Stimulated activated CD8-positive, alpha-beta memory T cell treated with anti-CD3 and anti-CD28 coated beads, Interleukin-7, amount 100 ng/mL, for 4 hours (primary cell): ENCODE data around the gene SORCS2.

Experiments used
- DNase-seq, 2 donors: peaks; one replicate each; pipeline ENCODE4 v3.0.0-alpha.2; 2020; ENCODE audit warnings: low read depth in 2 of 2

The SORCS2 gene

DNA sequence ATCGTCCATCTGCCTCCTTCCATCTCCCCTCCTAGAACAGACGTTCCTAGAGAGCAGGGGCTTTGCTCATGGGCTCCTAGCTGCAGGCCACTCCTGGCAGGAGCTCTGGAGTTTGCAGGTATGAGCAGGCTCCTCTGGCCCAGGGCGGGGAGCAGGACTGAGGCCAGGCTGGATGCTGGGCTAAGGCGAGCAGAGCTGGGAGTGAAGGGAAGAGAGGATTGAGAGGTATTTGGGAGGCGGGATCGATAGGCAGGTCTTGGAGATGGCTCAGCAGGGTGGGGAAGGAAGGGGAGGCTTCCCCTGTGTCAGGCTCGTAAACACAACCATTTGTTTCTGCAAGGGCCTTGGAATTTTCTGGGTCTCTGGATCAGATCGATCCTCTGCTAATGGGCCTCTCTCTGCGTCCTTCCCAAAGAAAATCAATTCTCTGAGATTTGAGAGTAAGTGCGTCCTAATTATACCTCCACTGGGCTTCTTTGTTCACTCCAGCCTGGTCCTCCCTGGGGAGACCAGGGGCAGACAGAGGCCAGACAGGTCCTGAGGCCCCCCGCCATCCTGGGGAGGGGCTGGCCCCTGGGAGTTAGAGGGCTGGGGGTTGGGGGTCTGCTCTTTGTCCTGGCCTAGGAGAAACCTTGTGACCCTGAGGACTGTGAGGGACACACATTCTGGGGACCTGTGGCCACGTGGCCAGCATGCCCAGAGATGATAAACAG is 337.2 kb downstream of the SORCS2 start:
- no peak for DNase-seq

DNA sequence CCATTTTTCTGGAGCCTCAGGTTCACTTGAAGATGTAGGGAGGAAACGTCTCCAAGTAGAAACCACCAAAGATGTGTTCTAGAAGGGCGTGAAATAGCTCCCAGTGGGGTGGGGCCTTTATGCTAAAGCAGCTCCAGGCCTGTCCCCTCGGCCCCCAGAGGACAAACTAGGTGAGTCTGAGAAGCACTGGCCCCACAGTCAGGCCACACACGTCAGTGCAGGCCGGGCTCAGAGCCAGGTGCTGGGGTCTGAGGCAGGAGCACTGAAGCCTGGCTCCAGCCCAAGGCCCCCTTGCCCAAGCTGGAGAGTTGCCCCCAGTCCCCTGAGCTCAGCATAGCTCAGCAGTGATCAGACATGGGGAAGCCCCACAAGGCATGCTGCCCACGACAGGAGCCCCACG is 337.7 kb downstream of the SORCS2 start:
- DNase-seq = no peak

DNA sequence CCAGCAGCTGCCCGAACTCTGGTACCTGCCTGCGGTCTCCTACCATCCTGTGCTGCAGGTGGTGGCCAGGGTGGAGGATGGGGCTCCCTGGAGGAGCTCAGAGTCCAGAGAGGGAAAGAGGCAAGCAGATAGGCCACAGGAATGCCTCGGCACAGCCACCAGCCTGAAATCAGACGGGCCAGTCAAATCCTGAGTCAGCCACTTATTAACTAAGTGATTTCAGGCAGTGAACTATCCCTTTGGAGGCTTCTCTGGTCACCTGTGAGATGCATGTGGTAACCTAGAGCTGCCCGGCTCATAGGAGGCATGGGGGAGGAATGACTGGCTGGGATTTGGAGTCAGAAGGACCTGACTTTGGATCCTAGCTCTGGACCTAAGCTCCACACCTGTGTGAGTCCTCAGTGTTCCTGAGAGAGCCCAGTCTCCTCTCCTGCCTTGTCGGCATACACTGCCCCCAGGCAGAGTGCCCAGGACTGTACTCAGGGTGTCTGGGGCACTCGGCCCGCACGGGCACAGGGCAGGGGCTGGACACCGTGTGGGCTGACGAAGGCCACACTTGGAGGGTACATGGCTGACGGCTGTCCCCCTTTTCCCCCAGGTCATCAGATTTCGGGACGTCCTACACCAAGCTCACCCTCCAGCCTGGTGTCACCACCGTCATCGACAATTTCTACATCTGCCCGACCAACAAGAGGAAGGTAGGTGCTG is 338.7 kb downstream of the SORCS2 start:
- DNase-seq = no peak

DNA sequence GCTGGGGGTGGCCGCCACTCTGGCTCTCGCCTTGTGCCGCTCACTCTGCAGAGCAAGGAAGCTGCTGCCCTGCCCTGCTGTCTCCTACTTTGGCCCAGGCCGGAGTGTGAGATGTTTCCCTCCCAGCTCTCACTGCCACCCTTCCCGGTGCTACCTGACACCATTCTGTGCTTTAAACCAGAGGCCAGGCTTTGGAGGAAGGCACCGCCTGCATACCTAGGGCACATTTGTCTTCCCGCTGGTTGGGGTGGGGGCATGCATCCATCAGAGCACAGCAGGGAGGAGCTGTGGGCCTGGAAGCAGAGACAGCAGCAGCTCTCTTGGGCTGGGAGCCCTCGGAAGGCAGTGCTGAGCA is 339.3 kb downstream of the SORCS2 start:
- no peak for DNase-seq

DNA sequence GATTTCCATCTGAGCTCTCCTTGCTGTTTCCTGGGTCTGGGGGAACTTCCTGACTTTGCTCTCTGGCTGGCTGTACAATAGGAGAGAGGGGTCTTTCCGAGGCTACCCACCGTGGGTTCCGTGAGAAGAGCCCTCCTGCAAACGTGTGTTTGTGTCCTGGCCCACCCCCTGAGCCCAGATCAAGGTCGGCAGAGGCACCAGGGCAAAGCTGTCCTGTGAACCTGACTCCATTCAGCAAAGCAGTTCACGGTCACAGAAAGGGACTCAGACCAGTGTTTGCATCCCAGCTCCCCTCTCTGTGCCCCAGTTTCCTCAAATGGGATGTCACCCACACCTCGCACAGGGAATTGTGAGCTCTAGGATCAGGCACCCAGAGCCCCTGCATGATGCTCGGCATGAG is 339.7 kb downstream of the SORCS2 start:
- no peak for DNase-seq

DNA sequence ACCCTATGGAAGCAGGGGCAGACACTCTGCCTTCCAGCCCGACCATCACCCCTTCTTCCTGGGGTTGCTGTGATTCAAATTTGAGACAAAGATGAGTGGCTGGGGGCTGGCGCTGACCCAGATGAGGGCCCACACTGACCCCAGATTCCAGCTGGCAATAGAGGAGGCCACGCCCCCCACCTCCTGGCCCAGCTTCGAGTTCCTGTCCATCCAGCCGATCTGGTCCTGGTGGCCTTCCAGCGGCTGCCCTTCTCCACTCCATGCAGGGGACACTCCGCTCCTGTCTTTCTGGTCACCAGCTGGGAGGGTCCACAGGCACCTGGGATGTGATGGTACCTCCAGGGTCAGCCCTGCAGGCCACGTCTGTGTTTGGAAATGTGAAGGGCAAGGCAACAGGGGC is 340.9 kb downstream of the SORCS2 start:
- no peak for DNase-seq

DNA sequence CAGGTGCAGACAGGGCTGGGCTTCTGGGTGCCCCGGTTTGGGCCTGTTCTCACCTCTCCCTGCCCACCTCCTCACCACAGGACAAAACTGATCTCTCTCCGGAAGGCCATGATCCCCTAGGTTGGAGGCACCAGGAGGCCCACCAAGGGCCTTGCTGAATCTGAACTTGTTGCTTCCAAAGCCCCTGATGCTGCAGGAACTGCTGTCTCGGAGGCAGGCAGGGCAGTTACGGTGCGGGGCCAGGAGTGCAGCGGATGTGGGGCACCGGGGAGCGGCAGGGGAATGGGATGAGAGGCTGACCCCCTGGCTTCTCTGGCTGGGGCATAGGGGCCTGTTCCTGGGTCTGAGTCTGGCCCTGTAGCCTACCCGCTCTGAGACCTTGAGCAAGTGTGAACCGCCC is 342.8 kb downstream of the SORCS2 start:
- DNase-seq = no peak

DNA sequence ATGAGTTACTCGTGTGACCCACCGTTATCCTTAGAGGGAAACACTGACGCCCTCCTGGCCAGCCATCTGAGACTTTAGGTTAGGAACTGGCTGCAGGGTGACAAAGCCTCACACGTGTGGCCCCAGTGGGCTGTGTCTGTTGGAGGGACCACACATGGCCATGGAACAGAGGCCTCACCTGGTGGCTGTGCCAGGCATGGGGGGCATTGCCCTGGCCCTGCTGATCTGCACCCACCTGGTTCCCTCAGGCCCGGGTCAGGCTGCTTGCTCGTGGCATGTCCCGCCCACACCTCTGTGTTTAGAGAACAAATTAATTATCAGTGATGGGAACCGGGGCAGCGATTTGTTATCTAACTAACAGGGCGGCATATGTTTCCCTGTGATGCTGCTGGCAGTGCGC is 343.3 kb downstream of the SORCS2 start:
- DNase-seq = no peak

DNA sequence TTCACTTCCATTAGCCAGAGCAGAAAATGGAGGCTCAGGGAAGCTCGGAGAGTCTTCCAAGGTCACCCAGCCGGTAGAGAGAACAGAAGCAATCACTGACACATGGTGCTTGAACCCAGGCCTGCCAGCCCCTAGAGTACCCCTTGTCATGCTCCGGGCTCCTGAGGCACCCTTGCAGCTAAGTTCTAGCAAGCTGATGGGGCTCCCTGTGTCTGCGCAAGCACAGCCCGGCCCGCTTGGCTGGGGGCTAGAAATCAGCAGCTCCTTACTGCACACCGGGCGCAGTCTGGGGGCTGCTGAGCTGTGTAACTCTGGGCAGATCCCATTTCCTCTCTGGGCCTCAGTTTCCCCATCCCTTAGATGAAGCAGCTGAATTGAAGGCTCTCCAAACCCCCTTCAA is 344.5 kb downstream of the SORCS2 start:
- DNase-seq = no peak

DNA sequence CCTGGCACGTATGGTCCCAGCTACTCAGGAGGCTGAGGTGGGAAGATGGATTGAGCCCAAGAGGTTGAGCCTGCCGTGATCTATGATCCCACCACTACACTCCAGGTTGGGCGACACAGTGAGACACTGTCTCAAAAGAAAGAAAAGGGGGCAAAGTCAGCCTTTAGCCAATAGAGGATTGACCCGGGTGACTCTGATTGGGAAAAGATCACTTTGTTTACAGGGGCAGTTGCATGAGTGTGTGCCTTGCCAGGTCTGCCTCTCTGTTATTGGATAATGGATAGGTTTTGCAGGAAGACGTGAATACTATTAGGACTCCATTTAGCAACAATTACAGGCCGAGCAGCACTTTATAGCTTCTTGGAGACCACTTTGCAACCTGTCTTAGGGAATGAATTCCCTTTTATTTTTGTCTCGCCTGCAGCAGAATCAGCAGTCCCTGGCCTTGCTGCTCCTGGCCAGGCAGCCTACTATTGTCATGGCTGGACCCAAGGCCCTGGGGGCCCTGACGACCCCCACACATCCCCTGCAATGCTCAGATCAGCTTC is 345.6 kb downstream of the SORCS2 start:
- DNase-seq = no peak

DNA sequence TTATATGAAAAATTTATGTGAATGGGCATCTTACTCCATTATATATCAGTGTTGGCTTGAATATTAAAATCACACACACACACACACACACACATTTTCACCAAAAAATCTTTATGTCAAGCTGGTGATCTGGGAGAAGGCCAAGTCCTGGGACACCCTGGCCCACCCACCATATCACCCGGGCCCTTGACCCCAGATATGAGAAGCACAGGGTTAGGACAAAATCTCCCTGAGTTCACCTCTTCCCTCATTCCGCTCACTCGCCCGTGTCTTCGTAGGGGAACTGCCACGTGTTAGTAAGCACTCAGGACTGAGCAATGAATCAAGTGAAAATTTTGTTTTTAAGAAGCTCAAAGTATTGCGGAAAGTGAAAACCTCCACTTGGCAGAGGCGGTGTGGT is 346.2 kb downstream of the SORCS2 start:
- DNase-seq = no peak

DNA sequence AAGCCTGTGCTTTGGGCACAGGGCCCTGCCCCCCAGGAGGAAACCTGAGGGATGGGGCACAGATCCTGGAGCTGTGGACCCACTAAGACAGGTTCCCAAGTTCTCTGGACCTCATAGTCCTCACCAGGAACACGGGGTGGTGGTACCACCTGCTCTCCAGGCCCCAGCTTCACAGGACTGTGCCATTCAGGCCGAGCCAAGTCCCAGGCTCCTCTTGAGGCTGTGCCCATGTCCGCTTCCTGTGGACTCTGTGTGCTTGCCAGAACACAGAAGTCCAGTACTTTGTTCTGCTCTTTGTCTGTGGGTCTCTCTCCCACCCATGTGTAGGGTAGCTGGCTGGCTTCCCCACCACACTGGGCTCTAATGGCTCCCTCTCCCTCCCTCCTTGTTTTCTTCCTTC is 346.8 kb downstream of the SORCS2 start:
- no peak for DNase-seq

DNA sequence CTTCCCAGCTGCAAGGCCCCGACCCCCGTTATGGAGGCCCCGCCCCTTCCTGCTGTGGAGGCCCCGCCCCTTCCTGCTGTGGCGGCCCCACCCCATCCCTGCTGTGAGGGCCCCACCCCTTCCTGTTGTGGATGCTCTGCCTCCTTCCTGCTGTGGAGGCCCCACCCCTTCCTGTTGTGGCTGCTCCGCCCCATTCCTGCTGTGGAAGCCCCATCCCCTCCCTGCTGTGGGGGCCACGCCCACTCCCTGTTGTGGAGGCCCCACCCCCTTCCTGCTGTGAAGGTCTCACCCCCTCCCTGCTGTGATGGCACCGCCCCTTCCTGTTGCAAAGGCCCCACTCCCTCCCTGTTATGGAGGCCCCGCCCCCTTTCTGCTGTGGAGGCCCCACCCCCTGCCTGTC is 347.3 kb downstream of the SORCS2 start:
- peak; percentile 17 to 20 for DNase-seq

DNA sequence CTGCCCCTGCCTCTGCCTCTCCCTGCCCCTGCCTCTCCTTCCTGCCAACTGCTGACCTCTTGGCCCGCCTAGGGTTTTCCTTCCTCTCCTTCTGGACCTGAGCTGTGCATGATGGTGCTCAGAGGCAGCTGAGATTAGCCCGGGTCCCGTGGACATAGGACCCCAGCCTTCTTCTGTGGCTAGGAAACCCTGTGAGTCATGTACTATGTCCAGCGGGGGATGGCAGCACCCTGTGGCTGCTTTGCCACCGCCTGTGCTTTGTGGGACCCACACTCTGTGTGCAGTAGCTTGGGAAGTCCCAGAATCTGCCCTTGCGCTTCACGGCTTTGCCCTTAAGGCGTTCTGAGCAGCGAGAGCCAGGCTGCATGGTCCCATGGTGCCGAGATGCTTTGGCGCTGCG is 347.9 kb downstream of the SORCS2 start:
- no peak for DNase-seq

DNA sequence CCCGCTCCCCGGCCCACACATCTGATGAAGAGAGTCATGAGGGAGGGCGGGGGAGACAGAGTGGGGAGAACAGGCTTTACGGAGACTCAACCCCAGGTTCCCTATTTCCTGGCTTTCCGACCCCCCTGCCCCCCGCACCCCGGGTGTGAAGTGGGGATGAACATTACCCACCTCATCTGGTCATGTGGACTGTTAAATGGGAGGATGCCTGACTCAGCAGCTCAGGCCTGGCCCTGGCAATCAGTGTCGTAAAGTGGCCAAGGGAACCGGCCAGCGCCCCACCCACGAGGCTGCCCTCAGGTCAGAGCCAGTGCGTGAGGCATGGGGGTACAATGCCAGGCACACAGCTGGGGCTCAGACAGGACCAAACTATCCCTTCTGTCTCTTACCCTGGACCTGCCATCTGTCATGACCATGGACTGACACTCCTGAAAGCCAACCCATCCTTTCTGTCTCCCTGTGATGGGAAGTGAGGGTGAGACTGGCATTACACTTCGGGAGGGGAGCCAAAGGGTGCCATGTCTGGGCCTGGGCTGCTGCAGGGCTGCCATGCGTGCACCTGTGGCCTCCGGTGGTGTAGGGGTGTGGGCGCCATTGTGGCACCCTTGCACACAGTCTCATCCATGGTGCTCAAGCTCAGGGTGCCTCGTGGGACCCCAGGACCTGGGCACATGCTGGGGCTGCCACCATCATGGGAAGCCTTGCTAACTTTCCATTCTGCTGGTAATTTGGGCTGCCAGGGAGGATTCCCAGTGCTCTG is 348.5 kb downstream of the SORCS2 start:
- DNase-seq = no peak

DNA sequence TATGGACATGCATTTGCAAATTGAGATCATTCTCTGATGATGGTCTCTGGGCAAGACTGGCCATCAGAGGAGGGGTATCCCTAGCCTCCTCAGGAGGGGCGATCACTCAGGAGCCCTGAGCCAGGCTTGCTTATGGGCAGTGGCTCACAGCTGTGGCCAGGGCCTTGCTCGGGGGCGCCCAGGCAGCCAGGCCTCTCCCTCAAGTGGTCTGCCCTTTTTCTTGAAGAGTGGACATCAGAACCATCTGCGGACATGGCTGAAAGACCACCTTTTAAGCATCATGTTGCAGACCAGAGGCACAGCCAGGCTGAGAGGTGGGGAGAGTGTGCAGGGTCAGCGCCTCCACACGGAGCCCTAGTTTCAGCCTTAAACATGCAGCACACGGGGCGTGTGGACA is 349.1 kb downstream of the SORCS2 start:
- DNase-seq = no peak

DNA sequence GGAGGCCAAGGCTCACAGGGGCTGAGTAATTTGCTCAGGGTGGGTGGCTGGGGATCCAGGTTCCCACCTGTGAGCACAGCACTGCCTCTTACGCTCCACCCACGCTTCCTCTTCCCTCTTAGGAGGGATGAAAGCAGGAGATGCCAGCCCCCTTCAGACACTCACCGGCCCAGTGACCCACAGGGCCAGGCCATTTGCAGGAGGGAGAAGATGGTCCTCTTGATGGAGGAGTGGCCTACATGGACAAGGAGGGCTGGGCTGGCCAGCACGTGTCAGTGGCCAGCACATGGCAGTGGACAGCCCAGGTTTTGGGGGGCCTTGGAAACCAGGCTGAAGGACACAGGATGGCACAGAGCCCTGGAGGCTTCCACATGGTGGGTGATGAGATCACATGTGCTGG is 350.4 kb downstream of the SORCS2 start:
- DNase-seq = no peak

DNA sequence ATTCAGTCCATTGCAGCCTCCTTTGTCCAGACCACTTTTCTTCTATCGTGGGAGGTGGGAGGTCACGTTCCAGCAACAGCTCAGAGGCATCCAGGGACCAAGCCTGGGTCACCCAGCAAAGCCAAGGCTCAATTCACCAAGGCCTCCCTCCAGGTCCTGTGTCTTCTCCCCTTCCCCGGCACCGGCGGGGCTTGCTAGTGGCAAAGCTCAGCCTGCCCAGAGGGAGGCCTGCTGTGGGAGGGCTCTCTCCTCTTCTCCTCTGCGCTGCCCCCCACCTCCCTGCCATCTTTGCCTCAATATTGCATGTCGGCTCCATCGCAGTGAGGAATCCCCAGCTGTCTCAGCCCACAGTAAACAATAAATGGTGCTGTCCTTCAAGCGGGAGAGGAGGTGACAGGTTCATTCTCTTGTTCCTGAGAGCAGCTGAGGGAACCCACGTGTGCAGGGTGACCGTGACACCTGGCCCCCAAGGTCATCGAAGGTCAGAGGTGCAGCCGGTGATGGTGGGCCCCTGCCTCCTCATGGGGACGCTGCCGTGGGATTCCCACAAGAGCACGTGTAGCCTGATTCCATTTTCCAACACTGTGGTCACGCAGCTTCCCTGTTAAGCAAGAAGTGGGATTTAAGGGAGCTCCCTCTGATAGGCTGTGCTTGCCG is 353.9 kb downstream of the SORCS2 start:
- no peak for DNase-seq

DNA sequence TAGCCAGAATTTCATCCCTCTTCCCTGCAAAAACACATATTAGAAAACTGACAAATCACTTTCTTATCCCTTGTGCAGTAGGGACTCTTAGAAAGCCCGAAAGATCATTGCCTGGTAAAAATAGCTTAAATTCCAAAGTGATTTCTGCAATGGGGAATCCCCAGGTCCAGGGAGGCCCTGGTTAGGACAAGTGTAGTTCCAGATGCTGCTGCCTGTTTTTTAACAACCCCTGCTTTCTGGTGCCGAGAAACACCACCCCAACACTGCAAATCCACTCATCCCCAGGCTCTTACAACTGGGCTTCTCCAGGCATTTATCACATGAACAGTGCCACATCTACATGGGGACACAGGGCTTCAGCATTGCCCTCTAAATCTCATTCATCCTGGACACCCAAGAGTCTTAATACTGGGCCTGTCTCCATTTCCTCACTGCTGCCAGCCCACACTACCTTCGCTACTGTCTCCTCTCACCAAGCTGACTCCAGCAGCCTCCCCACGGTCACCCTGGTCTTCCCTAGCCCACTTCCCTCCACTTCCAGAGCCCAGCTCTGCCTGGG is 354.6 kb downstream of the SORCS2 start:
- DNase-seq = no peak

DNA sequence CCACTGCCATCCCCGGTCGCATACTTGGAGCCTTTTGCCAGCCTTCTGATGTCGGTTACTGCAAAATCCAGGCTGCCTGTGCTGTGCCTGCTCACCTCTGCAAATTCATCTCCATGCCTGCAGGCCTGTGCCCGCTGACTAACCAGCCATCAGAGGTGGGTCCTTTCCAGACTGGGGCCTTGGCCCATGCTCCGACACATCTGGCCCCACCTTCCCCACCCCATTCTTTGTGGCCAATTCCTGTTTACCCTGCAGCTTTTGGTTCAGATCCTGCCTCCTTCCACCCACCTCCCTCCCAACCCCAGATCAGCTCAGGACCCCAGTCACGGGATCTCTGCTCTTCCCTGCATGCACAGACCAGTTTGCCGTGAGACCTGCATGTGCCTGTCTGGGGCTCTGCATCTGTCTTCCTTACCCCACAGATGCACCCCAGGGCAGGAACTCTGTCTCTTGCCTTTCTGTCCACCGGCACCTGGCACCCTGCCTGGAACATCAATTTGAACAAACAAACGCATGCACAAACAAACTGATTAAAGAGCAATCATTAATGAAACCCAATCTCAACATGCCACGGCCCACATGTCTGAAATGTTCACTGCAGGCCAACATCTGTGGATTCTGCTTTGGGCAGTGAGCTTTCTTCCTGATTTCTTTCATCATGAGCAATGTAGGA is 355.2 kb downstream of the SORCS2 start:
- no peak for DNase-seq

DNA sequence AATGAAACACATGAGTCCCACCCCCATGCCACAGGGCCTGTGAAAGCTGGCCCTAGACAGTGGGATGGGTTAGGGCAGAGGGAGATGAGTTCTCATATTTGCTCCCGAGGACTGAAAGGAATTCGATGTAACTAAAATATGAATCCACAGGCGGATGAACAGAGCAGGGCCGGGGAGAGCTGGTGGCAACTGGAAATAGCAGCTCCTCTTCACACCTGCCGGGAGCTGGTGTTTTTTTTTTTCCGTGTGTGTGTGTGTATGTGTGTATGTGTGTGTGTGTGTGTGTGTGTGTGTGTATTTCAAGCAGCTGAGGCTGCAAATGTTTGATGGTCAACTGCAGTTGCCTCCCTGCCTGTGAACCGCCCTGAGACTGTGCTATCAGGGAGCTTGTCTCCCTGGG is 357.5 kb downstream of the SORCS2 start:
- DNase-seq = no peak
